ENCODE results near the gene FASTK.
"Not testable (repeated sequence)": the region's sequence is repeated elsewhere in the genome, so short reads cannot be mapped to it uniquely, and the experiment has no call there.

FASTK gene

DNA sequence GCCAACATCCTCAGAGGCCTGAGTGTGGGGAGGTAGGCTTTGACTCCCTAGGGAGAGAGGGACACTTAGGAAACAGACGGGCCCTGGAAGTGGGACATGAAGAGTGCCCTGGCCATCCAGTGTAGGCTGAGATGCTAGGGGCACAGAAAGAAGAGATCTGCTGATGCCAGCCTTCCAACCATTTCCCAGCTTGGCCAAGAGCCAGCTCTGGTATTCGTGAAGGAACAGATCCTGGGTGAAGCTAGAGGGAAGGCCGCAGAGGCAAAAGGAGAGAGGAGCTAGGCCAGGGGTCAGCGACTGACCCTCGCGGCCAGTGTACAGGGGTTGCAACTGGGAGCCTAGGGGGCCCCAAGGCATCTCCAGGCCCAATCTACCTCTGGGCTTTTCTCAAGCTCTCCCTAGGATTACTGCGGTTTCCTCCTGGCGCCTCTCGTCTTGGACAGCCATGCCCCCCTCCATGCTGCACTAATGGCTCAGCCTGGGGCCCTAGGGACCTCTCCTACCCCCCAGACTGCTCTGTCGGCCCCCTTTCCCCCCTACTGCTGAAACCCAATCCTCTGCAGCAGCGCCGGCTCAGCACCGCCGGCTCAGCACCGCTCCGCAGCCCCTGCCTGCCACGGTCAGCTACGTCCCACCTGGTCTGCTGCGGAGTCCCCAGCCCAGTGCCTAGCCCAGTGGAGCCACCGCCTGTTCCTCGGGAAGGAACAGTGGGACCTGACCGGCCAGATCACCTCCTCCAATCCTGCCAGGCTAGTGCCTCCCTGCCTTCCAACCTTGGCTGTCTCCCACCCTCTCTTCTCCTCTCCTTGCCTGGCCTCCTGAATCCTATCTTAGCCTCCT is 32.4 kb downstream of the FASTK start, which contains the start of gene ASIC3:
TSS of gene ASIC3 (plus strand) at position 556 of the 840 bp plus-strand sequence. CDS start 355 bp downstream, outside the sequence.
- TF ChIP-seq, protein P1, sequence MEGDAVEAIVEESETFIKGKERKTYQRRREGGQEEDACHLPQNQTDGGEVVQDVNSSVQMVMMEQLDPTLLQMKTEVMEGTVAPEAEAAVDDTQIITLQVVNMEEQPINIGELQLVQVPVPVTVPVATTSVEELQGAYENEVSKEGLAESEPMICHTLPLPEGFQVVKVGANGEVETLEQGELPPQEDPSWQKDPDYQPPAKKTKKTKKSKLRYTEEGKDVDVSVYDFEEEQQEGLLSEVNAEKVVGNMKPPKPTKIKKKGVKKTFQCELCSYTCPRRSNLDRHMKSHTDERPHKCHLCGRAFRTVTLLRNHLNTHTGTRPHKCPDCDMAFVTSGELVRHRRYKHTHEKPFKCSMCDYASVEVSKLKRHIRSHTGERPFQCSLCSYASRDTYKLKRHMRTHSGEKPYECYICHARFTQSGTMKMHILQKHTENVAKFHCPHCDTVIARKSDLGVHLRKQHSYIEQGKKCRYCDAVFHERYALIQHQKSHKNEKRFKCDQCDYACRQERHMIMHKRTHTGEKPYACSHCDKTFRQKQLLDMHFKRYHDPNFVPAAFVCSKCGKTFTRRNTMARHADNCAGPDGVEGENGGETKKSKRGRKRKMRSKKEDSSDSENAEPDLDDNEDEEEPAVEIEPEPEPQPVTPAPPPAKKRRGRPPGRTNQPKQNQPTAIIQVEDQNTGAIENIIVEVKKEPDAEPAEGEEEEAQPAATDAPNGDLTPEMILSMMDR (IDR thresholded peaks at IDR 0.05; ENCODE audit: insufficient read depth, missing control alignments) = no peak
- no peak for DNase-seq (ENCODE audit: insufficient read length, low spot score)
- no peak for FAIRE-seq

DNA sequence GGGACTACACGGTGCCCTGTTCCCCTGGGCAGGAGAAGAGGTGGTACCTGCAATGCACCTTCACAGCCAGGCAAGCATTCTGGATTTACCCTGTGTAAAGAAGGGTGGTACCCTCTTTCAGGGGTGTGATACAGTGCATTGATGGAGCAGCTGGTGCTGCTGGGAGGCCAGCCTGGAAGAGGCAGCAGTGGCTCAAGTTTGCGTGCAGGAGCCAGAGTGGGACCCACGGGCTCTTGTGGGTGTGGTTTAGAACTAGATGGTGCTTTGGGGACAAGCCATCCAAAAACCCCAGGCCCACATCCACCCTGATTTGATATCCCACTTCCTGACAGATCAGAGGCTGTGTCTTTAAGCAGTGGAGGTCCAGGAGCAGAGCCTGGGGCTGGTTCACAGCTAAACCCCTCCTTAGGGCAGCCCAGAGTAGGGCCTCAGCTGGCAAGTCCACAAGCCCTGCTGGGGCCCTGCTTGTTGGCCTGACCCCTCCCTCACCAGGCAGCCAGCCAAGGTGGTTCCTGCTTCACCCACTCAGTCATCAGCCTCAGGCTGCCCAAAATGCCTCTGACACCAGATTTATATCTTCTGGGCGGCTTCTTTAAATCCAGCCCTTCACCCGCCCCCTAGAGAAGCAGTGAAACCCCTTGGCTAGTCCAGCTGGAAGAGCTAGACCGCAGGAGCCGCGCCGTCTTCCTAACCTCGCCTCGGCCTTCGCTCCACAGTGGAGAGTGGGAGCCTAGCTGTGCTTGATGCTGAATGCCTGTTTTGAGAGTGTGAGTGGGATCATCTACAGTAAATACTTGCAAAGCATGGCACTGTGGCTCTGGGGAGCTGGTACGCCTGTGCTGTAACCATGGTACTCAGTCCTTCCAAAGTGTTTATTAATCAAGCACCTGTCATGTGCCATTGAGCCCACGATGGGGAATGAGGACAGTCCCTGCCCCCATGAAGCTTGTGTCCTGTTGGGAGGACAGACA is 33.7 kb downstream of the FASTK start:
- DNase-seq (ENCODE audit: insufficient read length, low spot score) = no peak
- no peak for FAIRE-seq
- TF ChIP-seq, protein P1 (IDR thresholded peaks at IDR 0.05; ENCODE audit: insufficient read depth, missing control alignments) = no peak

DNA sequence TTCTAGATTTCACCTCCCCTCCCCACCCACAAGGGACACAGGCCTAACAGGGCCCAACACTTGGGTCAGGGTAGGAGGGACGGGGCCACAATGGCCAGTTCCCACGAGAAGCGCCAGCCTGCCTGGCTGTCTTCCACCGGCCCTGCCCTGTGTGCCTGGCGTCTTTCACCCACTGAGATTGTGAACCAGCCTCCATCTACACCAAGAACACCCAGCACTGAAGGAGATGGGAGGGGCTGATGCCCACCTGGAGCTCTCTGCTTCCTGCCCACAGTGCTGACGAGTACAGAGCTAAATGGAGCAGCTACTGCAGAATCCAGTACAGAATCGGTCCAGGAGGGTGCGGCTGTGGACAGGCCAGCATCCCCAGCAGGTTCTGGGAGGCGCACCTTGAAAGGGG is 34.6 kb downstream of the FASTK start:
- FAIRE-seq (no peak), DNase-seq (ENCODE audit: insufficient read length, low spot score) (no peak)
- TF ChIP-seq, protein P1 (IDR thresholded peaks at IDR 0.05; ENCODE audit: insufficient read depth, missing control alignments) = no peak

DNA sequence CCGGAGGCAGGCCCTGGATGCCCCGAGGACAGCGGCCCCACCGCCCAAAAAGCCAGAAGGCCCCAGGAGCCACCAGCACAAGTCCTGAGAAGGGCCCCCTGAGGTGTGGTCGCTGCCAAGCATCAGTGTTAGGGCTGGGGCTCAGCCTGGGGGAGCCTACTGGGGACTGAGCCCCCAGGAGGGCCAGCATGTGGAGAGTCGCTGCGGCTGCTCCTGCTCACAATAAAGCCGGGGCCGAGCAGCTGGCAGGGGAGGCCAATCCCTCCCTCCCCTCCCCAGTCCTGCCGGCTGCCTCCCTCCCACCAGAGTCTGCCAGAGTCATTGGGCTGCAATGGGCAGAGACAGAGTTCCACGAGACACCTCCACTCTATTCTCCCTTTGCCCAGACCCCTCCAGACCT is 35.3 kb downstream of the FASTK start:
- peak; percentile 86 for DNase-seq (ENCODE audit: insufficient read length, low spot score)
- TF ChIP-seq, protein P1 (IDR thresholded peaks at IDR 0.05; ENCODE audit: insufficient read depth, missing control alignments) = no peak
- FAIRE-seq = no peak

DNA sequence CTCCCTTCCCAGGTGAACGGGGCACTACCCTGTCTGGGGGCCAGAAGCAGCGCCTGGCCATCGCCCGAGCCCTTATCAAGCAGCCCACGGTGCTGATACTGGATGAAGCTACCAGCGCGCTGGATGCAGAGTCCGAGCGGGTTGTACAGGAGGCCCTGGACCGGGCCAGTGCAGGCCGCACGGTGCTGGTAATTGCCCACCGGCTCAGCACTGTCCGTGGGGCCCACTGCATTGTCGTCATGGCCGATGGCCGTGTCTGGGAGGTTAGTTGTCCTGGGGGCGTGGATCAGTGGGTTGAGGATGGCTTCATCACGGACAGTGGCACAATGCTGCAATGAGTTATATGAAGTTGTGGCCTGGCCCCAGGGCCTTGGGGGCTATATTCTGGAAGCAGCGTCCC is 36.6 kb downstream of the FASTK start:
- DNase-seq (ENCODE audit: insufficient read length, low spot score) (no peak), FAIRE-seq (no peak)
- TF ChIP-seq, protein P1 (IDR thresholded peaks at IDR 0.05; ENCODE audit: insufficient read depth, missing control alignments) = no peak

DNA sequence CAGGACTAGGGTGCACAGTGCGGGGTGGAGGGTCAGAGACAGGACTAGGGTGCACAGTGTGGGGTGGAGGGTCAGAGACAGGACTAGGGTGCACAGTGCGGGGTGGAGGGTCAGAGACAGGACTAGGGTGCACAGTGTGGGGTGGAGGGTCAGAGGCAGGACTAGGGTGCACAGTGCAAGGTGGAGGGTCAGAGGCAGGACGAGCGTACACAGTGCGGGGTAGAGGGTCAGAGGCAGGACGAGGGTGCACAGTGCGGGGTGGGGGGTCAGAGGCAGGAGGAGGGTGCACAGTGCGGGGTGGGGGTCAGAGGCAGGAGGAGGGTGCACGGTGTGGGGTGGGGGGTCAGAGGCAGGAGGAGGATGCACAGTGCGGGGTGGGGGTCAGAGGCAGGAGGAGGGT is 37.2 kb downstream of the FASTK start:
- DNase-seq (ENCODE audit: insufficient read length, low spot score); FAIRE-seq: not testable (repeated sequence)

DNA sequence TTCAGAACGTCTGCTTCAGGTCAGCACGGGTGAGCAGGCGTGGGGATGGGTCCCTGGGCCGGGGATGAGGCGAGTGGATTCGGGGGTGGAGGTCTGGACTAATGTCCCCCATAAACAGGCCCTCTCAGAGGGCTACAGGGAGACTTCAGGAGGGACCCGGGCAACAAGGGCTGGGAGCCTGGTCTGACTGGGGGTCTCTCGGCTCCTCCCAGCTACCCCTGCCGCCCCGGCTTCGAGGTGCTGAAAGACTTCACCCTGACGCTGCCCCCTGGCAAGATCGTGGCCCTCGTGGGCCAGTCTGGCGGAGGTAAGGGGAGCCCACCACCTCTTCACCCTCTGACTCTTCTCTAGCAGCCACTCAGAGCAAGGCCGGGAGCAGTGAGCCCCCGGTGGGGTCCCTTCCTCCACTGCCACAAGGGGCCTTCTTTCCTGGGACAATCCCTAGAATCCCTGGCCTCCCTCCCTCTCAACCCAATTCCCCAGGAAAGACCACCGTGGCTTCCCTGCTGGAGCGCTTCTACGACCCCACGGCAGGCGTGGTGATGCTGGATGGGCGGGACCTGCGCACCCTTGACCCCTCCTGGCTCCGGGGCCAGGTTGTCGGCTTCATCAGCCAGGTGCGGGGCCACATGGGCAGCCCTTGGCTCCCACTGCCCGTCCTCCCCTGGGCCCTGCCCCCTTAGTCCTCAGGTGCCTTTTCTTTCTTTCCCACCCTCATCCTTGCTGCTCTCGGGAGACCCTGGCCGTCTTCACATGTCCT is 39.8 kb downstream of the FASTK start:
- FAIRE-seq (no peak), DNase-seq (ENCODE audit: insufficient read length, low spot score) (no peak)
- TF ChIP-seq, protein P1 (IDR thresholded peaks at IDR 0.05; ENCODE audit: insufficient read depth, missing control alignments) = no peak

Data from D721Med (cell line).